Amygdala (tissue), 56 donors: ENCODE results near the gene SASH3.
"Not testable (repeated sequence)": the region's sequence is repeated elsewhere in the genome, so short reads cannot be mapped to it uniquely, and the experiment has no call there.

Source experiments
- DNase-seq, 56 donors: peaks; one replicate each; lab custom pipeline; 2025; lab: John Stamatoyannopoulos, UW

The SASH3 gene

DNA sequence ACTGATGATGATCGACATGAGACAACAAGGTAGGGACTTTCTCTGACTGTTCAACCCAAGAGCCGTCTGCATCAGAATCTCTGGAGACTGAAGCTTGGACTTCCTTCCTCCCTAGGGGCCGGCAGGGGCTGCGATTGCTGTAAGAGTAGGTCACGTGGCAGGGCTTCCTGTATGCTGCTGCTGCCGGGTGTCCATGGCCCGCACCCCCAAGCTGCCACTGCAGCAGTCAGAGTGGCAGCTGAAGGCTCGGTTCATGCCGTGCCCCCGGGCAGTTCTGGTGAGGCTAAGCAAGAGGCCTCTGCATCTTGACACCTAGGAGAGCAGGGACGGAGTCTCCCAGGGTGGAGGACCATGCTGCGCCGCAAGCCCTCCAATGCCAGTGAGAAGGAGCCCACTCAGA, at the start of gene SASH3:
Gene SASH3 (plus strand): TSS at position 203 of the 400 bp plus-strand sequence. CDS start 149 bp downstream, at position 352.
- peak in 13 of 56 donors; percentile 1 to 38 (median 6) for DNase-seq

DNA sequence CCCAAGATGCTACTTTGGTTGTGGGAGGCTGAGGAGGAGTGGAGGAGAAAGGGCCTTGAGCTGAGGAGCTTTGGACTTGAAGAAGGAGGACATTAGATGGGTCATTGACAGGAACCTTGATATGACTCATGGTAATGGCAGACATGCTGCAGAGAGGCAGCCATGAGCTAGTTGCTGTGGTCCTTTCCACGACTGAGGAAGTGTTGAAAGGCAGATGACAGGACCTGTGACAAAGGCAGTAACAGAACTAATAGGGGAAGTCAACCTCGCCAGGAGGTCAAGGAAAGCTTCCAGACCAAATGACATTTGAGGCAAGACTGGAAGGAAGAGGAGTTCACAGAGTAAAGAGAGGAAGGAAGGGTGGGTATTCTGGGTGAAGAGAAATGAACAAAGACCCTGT, 48.5 kb upstream of the SASH3 start:
- DNase-seq: no peak

DNA sequence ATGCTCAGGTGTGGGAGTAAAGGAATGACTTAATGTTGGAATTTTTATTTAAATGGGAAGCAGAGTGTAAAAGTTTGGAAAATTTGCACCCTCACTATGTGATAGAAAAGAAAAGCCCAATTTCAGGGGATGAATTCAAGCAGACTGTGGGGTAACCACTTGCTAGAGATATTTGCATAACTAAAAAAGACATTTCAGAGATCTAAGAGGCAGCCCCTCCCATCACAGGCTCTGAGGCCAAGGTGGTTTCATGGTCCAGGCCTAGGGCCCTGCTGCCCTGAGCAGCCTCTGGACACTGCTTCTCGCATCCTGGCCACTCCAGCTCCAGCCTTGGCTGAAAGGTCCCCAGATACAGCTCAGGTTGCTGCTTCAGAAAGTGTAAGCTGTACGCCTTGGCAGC, 46.9 kb upstream of the SASH3 start:
- no peak for DNase-seq

DNA sequence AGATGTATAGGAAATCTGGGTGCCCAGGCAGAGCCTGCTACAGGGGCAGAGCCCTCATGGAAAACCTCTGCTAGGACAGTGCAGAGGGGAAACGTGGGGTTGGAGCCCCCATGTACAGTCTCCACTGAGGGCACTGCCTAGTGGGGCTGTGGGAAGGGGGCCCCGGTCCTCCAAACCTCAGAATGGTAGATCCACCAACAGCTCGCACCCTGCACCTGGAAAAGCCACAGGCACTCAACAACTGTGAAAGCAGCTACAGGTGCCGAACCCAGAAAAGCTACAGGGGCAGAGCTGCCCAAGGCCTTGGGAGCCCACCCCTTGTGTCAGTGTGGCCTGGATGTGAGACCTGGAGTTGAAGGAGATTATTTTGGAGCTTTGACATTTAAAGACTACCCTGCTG, 46.4 kb upstream of the SASH3 start:
- no peak for DNase-seq

DNA sequence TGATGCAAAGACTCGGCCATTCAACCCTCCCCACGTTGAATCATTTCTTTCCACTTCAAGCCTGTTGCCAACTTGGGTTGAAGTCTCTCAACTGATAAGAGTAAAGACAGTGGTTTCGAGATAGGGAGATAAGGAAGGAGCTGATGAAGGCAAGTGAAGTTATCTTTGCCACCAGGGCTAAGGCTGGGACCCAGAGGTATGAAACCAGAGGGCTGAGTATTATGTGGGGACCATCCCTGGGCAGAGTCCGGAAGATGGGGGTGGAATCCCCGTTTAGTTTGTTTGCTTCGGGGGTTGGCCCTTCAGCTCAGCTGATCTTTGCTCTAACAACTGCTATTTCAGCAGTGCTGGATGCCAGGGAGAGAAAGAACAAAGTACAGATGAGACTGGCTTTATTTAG, 43.3 kb upstream of the SASH3 start:
- no peak for DNase-seq

DNA sequence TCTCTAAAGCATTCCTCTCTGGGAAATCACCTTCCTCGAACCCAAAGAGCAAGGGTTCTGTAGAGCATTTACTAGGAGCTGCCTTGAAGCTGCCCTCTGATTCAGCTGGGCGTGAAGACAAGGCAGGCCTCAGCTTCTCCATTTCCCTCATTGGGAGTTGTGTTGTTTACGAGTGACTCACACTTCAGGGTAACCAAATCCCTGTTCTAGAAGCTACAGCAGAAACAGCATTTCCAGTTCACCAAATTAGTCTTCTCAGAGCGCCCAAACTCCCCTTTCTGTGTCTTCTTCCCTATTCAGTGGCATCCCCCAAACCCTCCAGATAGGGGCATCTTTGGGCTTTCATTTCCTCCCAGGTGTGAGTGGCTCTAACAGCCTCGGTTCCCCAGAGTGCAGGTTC, 41.8 kb upstream of the SASH3 start:
- no peak for DNase-seq

DNA sequence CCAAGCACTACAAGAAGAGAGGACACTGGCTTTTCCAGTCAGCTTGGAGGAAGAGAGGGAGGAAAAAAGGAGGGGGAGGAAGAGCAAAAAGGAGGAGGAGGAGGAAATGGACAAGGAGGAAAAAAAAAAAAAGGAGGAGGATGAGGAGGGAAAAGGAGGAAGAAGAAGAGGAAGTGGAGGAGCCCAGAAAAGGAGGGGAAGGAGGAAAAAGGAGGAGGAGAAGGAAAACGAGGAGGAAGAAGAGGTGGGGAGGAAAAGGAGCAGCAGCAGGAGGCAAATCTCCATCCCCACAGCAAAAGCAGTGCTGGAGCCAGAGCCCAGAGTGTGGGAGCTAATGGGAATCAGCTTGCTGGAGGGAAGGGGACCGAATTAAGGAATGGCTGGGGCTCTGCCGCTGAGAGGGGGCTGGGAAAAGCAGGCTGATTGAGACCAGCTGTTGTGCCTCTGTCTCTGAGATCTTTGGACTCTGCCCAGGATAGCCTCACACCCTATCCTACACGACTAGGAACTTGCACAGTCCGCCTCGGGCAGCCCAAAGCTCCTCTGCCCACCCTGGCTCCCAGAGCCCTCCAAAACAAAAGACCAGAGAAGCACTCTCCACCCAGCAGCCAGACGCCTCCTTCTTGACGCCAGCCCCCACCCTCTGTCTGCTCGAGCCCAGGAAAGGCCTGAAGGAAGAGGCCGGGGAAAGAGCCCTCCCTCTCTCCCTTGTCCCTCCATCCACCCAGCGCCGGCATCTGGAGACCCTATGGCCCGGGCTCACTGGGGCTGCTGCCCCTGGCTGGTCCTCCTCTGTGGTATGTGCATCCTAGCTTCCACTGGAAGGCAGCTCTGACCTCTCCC, 41.1 kb upstream of the SASH3 start, which contains the start of gene XPNPEP2:
Gene XPNPEP2 (plus strand): TSS at position 514 of the 843 bp plus-strand sequence. CDS start 235 bp downstream, at position 749.
- no peak for DNase-seq

DNA sequence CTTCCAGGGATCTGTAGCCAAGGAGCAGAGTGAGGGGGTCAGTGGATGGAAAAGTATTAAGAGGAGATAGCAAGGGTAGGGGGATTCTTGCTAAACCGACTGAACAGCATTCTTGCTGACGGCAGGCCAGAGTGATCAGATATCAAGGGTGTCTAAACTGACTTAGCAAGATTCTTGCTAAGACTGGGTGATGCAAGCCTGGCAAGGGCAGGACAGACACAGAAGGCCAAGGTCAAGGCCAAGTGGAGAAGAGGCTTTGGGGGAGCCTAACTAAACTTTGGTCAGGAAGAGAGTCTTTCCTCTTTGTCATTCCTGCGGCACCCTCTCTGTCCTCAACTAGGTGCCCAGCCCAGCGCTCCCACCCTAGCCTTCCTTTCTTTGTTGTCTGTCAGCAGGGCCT, 40.2 kb upstream of the SASH3 start:
- DNase-seq: no peak

DNA sequence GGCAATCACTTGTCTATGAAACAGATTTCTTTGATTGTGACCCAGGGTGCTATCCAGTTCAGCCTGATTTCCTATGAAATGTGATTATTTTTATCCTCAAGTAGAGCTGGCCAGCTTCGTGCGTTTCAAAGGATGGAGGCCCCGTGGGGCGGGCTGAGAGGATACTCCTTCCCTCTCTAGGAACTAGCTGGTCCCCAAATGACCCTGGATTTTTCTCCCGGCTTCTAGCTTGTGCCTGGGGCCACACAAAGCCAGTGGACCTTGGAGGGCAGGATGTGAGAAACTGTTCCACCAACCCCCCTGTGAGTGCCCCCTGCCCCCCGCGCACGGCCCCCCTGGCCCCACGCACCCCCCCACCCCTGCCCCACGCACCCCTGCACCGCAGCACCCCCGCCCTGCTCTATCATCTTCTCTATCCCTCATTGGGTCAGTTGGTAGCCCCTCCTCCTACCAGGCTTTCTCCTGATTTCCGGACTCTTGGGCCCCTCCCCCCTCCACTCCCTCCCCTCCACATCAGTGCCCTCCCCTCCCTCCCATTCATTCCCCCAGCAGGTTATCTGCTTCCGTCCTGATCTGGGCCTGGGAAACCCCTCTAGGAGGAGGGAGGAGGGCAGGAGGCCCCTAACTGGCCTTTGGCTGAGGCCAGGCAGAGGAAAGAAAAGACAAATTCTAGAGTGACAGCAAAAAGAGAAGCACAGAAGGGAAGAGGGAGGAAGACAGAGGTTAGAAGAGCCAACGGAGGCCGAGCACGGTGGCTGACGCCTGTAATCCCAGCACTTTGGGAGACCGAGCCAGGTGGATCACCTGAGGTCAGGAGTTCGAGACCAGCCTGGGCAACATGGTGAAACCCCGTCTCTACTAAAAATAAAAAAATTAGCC, 37.6 kb upstream of the SASH3 start:
- no peak for DNase-seq

DNA sequence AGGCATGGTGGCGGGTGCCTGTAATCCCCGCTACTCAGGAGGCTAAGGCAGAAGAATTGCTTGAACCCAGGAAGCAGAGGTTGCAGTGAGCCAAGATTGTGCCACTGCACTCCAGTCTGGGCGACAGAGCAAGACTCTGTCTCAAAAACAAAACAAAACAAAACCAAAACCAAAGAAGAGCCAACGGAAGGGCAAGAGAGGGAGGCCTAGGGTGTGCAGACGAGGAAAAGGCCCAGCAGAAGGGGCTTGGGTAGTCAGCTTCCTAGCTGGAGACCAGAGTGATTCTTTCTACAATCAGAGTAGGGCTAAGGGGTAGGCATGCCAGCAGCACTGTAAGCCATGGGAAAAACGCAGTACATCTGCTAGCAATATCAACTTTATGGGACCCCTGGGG, 37.0 kb upstream of the SASH3 start:
- DNase-seq: not testable (repeated sequence)

DNA sequence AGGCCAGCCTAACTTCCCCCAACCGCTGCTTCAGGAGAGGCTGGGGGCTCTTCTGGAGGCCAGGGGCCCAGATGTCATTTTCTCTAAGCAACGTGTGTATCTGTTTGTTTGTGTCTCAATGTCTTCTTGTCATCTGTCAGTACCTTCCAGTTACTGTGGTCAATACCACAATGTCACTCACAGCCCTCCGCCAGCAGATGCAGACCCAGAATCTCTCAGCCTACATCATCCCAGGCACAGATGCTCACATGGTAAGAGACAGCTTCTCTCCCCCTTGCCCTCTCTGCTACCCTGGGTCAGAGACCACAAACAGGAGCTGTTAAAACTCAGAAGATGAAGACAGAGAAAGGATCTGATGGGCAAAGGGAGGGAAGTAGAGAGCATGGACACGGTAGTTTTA, 35.9 kb upstream of the SASH3 start:
- no peak for DNase-seq

DNA sequence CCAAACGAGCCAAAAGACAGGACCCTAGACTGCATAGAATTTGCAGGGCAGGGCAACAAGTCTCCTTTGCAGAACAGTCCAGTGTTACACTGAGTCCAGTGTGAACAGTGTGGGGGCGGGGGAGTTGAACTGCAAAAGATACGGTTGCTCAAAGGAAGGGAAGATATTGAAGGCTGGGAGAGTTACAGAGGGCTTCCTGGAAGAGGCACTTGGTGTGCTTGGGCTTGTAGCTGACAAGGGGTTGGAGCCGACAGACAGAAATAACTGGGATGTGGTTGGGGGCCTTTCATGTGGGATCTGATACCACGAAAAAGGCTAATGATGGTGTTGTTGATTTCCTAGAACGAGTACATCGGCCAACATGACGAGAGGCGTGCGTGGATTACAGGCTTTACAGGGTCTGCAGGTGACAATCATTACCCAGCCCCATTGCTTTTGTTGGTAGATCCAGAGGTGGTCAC, 34.9 kb upstream of the SASH3 start:
- DNase-seq: no peak

DNA sequence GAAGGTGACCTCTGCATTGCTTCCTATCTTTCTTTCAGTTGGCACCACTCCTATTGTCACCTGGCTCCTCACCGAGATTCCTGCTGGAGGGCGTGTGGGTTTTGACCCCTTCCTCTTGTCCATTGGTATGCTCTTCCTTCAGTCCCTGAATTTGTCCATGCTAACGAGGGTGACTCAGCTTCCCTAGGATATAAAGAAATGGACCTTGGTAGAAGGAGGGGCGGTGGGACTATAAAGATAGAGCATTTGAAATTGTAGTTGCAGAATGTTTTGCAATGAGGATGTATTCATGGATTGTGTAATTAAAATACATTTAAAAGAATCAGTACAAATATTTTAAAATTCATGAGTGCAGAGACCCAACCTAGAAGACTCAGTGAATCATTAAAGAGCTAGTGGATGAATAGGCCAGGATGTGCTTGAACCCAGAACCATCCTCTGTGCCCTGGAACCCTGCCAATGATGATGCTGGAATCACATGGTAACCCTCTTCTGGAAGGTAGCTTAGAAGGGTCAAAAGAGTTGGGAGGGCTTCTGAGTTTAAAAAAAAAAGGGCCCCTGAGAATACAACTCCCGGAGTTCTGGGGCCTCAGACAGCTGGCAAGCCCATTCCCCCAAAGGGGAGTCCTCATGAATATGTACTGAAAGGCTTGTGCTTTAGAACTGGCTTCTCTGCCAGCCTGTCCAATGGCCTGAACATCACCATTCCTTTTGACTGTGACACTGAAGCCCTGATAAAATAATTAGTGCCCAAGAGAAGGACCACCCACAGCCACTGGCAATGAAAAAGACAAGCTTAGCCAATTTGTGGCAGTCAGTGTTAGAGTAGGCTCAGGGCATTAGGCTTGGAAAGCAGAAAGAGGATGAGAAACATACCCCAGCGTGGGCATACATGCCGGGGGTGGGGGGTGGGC, 32.9 kb upstream of the SASH3 start:
- DNase-seq: no peak

DNA sequence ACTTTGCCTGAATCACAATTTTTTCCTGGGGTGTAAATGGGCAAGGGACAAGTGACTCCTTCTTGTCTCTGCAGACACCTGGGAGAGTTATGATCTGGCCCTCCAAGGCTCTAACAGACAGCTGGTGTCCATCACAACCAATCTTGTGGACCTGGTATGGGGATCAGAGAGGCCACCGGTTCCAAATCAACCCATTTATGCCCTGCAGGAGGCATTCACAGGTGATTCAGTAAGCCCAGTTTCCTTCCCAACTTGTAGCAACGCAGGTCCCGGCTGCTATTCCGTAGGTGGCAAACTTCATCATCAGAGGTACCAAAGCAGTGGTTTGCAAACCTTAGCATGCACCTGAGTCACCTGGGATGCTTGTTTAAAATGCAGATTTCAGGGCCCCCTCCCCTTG, 32.2 kb upstream of the SASH3 start:
- DNase-seq: no peak

DNA sequence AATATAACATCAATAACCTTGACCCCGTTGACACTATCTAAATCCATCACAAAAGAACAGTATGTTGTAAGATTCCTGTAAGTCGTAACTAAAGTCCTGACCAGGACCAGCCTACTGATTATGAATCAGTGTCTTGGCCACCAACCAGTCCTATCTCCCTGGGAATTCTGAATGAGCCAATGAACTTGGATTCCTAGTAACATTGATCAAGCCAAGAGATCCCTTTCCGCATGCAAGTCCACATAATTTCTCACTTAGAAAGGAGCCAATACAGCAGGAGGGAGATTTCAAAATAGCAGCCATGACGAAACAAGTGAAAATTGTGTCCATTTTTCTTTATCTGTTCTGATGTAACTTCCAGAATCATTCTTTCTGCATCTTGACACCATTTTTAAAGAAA, 31.4 kb upstream of the SASH3 start:
- no peak for DNase-seq

DNA sequence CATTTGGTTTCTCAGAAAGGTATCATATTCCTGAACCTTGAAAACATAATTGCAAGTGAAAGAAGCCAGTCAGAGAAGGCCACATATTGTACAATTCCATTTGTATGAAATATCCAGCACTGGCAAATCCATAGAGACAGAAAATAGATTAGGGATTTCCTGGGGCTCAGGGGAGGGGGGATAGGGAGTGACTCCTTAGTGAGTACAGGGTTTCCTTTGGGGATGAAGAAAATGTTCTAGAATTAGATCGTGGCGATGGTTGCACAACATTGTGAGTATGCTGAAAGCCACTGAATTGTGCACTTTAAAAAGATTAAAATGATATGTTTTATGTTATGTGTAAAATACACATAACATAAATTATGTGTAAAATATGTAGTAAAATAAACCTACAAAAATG, 30.7 kb upstream of the SASH3 start:
- no peak for DNase-seq

DNA sequence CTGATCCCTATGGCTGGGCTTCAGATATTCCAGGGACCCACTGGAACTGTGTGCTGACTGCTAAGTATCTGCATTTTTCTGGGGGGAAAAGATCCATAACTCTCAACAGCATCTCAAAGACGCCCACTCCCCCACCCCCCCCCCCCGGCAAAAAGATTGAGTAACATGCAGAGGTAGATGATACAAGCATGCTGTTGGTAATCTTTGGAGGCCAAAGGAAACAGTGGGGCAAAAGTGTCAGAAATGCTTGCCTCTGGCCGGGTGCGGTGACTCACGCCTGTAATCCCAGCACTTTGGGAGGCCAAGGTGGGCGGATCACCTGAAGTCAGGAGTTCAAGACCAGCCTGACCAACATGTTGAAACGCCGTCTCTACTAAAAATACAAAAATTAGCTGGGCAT, 28.8 kb upstream of the SASH3 start:
- no peak for DNase-seq

DNA sequence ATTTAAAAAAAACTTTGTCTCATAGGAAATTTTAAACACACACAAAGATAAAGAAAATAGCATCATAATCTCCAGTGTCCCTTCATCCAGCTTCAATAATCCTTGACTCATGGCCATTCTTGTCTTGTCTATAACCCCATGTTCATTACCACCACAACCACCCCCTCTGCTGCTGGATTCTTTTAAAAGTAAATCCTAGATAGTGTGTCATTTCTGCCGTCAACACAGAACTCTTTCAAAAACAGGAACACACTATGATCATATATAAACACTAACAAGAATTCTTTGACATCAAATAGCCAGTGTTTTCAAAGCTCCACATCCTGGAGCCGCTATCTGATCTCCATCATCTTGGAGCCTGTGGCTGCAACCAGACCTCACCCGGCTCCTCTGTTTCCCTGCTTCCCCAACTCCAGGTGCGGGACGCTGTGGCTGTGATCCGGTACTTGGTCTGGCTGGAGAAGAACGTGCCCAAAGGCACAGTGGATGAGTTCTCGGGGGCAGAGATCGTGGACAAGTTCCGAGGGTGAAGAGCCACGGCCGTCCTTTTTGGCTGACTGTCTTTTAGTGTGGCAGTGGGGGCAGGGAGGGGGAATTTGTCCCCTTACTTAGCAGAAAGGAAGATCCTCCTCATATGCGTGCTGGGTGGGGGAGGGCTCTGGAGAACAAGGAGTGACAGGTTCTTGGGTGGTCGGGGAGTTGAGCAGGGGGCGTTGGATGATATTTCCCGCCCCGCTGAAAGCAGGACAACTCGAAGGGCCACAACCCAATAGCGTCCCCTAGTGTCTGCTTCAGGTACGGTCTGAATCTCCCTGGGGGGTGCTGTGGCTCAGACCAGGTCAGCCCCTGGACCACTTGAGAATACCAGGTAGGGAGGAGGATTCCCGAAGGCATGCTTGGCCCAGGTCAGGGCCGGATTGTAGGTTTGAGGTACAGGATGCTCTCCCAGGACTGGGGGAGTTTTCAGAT, 25.4 kb upstream of the SASH3 start:
- DNase-seq: no peak
